ENCODE measurements around the gene EHMT1.
"Not testable (repeated sequence)": the region's sequence is repeated elsewhere in the genome, so short reads cannot be mapped to it uniquely, and the experiment has no call there.

EHMT1 gene

DNA sequence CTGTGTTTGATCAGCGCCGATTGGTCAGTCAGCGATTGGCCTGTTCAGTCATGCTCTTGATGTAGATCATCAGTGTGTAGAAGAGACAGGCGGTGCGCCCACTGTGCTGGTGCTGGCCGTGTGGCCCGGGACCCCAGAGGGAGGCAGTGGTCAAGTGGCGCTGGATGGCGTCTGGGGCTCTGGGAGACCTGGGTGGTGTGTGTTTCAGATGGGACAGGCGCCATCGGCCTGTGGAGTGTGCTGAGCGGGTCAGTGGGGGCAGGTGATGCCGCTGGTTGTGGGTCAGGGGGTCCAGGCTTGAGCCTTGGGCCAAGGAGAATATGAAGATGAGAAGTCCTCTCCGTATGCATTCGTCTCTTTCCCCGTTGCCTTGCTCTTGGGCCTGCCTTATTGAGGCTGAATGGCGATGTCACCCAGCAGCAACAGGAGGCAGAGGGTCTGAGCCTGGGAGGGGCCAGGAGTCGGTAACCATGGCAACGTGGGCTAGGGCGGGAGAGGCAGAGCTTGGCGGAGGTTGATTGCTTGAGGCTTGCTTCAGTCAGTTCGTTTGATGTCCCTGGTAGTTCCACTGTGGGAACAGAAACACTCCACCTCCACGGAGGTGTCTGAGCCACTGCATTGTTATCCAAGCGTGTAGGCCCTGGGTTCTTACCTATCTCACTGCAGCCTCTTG lies 141.0 kb downstream of the EHMT1 start:
- DNase-seq (ENCODE audit: low read depth in 2 of 2), result no peak

DNA sequence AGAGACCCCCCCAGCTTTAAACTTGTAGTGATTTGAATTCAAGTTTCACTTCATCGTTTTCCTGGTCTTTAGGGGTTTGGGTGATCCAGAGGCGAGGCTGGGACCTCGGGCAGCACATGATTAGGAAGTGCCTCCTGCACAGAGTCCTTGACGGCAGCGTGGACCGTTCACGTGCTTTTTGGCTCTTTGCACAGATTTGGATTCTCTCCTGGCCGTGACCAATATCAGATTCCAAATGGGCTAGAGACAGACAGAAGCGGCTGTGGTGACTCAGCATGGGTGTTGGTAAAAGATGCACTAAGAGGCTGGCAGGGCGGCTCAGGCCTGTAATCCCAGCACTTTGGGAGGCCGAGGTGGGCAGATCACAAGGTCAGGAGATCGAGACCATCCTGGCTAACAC lies 141.6 kb downstream of the EHMT1 start:
- DNase-seq (ENCODE audit: low read depth in 2 of 2), result no peak

GRCh38 chr9:137761032-137761431 lies 142.2 kb downstream of the EHMT1 start:
- DNase-seq (ENCODE audit: low read depth in 2 of 2), result peak in 1 of 2 donors; percentile 9

DNA sequence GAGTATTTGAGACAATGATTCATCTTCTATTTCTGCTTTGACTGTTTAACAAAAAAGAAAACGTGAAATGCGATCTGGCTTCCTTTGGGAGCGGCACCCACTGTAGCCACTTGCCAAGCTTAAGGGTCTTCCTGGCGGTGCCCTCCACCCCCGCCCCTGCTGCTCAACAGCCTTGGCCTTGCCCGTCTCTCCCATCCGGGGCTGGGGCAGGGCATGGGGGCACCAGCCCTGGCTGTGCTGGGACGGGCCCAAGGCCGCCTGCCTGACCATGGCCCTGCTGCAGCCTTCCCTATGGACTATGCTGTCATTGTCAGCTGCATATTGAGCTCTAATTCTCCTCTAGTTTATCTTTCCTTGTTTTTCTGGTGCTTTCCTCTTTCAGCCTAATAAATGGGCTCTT lies 143.0 kb downstream of the EHMT1 start:
- DNase-seq (ENCODE audit: low read depth in 2 of 2), result no peak

GRCh38 chr9:137762414-137763061 lies 143.7 kb downstream of the EHMT1 start:
- DNase-seq (ENCODE audit: low read depth in 2 of 2), result no peak

GRCh38 chr9:137763271-137763955 lies 144.6 kb downstream of the EHMT1 start:
- DNase-seq (ENCODE audit: low read depth in 2 of 2), result no peak

DNA sequence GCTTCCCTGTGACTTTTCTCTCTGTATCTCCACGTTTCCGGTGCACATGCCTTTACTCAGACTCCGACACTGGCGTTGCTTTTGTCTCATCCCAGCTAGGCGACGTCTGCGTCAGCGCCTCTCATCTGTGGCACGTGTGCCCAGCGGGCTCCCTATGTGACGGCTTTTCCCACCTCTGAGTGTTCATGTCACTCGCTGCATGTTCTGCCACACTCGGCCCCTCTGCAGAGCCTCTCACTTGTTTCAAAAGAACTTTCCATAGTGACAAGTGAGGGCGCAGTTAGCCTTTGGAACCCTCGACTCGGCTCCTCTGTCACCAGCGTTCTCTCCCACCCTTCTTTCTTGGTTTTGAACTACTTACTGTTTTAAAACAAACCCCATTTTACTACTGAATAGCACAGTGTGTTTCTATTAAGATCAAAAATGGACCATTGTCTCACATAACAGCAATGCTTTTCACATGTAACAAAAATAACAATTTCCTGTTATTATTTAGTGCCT lies 145.4 kb downstream of the EHMT1 start:
- DNase-seq (ENCODE audit: low read depth in 2 of 2), result no peak

DNA sequence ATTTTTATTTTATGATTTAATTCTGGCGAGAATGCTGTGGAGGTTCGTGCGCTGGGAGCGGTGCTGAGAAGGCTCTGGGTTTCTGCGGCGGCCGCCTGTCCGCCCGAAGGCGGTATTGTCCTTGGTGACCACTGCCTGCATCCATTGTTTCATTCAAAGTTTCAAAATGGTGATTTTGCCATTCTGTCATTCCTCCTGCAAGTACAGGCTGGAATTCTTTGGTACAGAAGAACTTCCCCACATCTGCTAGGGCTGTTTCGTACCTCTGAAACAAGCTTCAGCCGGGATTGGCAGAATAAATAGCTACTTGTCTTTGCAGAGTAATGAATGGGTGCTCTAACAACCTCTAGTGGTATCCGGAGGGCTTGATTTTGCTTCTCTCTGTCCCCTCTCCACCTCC lies 146.2 kb downstream of the EHMT1 start:
- no peak for DNase-seq (ENCODE audit: low read depth in 2 of 2)

DNA sequence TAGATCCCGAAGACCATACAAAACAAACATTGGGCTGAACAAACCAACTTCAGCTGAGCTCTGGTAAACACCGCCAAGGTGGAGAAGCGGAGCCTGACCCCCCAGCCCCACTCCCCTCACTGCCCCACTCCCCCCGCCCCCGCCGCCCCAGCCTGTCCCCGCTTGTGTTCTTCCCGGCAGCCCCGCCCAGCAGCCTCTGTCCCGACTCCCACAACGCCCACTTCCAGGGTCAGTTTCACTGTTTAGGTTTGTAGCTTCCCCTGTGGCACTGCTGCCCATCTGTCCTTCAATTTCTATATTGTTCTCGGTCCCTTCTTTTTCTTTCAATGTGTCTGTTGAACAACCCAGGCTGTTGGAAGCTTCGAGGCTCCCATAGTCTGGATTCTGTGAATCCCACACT lies 146.7 kb downstream of the EHMT1 start:
- DNase-seq (ENCODE audit: low read depth in 2 of 2), result no peak

GRCh38 chr9:137771580-137771979 lies 152.8 kb downstream of the EHMT1 start:
- DNase-seq (ENCODE audit: low read depth in 2 of 2), result no peak

GRCh38 chr9:137772281-137772873 lies 153.6 kb downstream of the EHMT1 start:
- no peak for DNase-seq (ENCODE audit: low read depth in 2 of 2)

DNA sequence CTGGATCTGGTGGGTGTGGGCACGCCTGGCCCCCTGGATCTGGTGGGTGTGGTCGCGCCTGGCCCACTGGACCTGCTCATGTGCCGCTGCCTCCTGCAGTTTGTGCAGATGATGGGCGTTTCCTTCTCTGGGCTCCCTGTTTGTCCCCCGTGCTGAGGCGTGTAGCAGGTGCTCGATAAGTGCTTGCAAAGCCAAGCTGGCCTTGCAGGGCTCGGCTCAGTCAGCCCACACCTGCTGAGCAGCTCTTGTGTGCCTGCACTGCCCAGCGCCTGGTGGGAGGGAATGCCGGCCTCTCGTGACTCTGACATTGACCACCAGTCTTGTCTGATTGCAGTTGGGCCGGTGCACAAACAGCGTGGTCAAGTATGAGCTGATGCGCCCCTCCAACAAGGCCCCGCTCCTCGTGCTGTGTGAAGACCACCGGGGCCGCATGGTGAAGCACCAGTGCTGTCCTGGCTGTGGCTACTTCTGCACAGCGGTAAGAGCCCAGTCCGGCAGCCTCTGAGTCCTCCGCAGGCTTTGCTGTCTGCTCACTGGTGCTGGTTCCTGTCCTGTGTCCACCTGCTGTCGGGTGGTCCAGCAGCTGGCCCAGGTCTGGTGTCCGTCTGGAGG lies 156.1 kb downstream of the EHMT1 start:
- no peak for DNase-seq (ENCODE audit: low read depth in 2 of 2)

DNA sequence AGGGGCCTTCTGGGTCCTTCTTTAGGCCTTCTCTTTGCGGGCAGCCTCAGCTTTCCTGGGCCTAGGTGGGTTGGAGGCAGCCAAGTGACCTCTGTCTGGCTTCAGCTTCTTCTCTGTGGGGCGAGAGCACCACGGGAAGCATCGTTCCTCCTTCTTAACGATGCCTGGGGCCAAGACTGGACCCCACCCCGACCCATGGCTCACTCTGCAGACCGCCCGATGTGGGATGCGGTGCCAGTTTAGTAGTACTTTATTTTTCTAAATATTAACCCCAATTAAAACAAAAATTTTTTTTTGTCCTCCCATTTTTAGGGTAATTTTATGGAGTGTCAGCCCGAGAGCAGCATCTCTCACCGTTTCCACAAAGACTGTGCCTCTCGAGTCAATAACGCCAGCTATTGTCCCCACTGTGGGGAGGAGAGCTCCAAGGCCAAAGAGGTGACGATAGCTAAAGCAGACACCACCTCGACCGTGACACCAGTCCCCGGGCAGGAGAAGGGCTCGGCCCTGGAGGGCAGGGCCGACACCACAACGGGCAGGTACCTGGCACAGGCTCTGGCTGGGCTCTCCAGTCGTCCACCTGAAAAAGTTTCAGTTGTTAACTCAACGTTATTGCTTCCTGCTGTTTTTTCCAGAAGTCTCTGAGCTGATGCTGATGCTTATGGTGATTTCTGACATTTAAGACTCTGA lies 157.6 kb downstream of the EHMT1 start:
- DNase-seq (ENCODE audit: low read depth in 2 of 2), result no peak

DNA sequence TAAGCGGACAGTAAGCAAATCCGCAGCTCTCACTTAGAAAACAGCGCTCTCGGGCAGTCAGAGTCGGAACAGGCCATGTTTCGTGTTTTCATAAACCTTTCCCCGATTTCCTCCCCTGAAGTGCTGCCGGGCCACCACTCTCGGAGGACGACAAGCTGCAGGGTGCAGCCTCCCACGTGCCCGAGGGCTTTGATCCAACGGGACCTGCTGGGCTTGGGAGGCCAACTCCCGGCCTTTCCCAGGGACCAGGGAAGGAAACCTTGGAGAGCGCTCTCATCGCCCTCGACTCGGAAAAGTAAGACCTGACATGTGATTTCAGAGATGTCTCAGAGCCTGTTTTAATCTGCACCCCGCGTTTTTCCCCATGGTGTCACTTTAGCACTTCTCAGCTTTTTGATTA lies 159.0 kb downstream of the EHMT1 start:
- DNase-seq (ENCODE audit: low read depth in 2 of 2), result no peak

GRCh38 chr9:137778336-137778735 lies 159.5 kb downstream of the EHMT1 start:
- no peak for DNase-seq (ENCODE audit: low read depth in 2 of 2)

DNA sequence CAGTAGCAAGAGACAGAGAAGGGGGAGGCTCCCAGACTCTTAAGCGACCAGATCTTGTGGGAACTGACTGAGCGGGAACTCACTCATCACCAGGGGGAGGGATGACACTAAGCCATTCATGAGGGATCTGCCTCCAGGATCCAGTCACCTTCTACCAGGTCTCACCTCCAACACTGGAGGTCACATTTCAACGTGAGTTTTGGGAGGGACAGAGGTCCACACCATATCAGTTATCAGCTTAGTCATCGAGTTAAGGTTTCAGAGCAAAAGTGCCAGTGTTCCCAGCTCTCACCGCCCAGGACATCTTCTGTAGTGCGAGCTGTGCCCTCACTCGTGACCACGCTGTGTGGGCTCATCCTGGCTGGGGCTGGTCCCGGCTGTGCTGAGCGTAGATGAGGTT lies 160.1 kb downstream of the EHMT1 start:
- no peak for DNase-seq (ENCODE audit: low read depth in 2 of 2)

- DNase-seq (ENCODE audit: low read depth in 2 of 2), result not testable (repeated sequence)
Measured at GRCh38 chr9:137780031-137780430, 161.2 kb downstream of the EHMT1 start.

GRCh38 chr9:137781906-137782585 lies 163.2 kb downstream of the EHMT1 start:
- no peak for DNase-seq (ENCODE audit: low read depth in 2 of 2)

DNA sequence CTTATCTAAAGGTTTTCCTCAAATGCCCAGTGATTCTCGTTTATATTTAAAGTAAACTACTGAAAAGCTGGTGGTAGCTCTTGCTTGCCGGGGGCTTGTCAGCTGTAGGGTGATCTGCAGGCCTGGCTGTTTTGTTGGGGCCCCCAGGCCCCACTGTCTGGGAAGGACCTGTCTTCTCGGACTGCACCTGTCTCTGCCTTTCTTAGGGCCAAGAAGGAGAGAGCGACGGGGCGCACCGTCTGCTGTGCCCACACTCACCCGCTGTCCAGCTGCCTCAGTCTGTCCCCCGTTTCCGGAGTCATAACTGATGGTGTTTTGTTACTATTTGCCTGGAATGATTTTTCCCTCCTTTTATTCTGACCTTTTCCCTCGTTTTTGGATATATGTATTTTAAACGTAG lies 164.7 kb downstream of the EHMT1 start:
- no peak for DNase-seq (ENCODE audit: low read depth in 2 of 2)

DNA sequence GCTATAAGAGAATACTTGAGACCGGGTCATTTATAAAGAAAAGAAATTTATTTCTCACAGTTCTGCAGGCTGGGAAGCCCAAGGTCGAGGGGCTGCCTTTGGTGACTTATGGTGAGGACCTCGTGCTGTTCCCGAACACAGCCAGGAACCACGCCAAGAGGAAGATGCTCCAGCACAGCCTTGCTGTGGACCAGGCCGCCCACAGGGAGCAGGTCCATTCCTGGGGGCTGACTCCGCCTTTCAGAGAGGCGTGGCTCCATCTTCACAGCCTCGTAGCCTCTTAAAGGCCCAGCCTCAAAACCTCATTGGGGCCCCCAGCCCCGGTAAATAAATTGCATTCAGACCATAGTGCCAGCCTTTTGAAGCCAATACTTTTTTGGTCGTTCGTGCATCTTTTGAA lies 165.2 kb downstream of the EHMT1 start:
- DNase-seq (ENCODE audit: low read depth in 2 of 2), result no peak

All from activated CD4-positive, alpha-beta T cell treated with anti-CD3 and anti-CD28 coated beads for 24 hours (primary cell).